H1 (cell line): Measurements from ENCODE around the gene CAMK2B. TPM values are rescaled to one million over a fixed set of nuclear protein-coding genes. Genes with fewer than 3 reads are reported as not detected.

Experiments used
- CTCF ChIA-PET: fragments of 300-600 bp; sonication (Branson Sonifier 250); formaldehyde crosslinking; loops from one replicate; lab custom pipeline; 2021; ENCODE audit not compliant: partially characterized antibody; lab: Charles Lee
- POLR2A ChIA-PET: fragments of 300-600 bp; sonication (Branson Sonifier 250); formaldehyde crosslinking; loops from one replicate; lab custom pipeline; 2021; ENCODE audit warnings: inconsistent platforms; ENCODE audit not compliant: partially characterized antibody; lab: Charles Lee
- DNase-seq, 2 experiments: peaks; one replicate each; pipeline versions ENCODE4 v3.0.0 to v3.0.0-alpha.2; 2010 to 2022; ENCODE audit warnings: low spot score in 2 of 2, low read depth in 1 of 2, mixed read lengths in 1 of 2
- FAIRE-seq: peaks from 2 replicates; lab custom pipeline; 2011; peaks lifted over from hg19 to GRCh38; lab: Jason Lieb, UNC
- H2AFZ ChIP-seq: 2 replicates; pipeline ENCODE4 v1.8.1; 2012; ENCODE audit warnings: low read length, inconsistent platforms
- H2AK5ac ChIP-seq: 2 replicates; pipeline ENCODE4 v1.6.1; 2013; ENCODE audit warnings: low read depth, low read length
- H2BK120ac ChIP-seq: replicated peaks from 2 replicates; pipeline ENCODE3; 2013; ENCODE audit warnings: low read depth, low read length, inconsistent platforms
- H2BK12ac ChIP-seq: 2 replicates; pipeline ENCODE4 v1.6.1; 2013; ENCODE audit warnings: low read depth, low read length
- H2BK15ac ChIP-seq: 2 replicates; pipeline ENCODE4 v1.6.1; 2013; ENCODE audit warnings: low read length
- H2BK20ac ChIP-seq: 2 replicates; pipeline ENCODE4 v1.6.1; 2013; ENCODE audit warnings: low read length
- H2BK5ac ChIP-seq: 2 replicates; pipeline ENCODE4 v1.6.1; 2013; ENCODE audit warnings: low read depth, low read length
- H3K14ac ChIP-seq: 2 replicates; pipeline ENCODE4 v1.6.1; 2013; ENCODE audit warnings: inconsistent platforms; ENCODE audit not compliant: insufficient read length
- H3K18ac ChIP-seq: 2 replicates; pipeline ENCODE4 v1.6.1; 2013; ENCODE audit warnings: low read length; ENCODE audit errors: extremely low read depth
- H3K23ac ChIP-seq: 2 replicates; pipeline ENCODE4 v1.6.1; 2013; ENCODE audit warnings: inconsistent platforms; ENCODE audit not compliant: insufficient read length
- H3K23me2 ChIP-seq: 2 replicates; pipeline ENCODE4 v1.6.1; 2013; ENCODE audit warnings: low read depth, low read length
- H3K27ac ChIP-seq: 2 replicates; pipeline ENCODE4 v1.6.1; 2011; ENCODE audit warnings: low read depth, low read length, inconsistent platforms
- H3K27me3 ChIP-seq, 4 experiments: replicated peaks in 1 of 4; 1 replicate in 1 of 4; 2 replicates in 3 of 4; pipeline versions ENCODE4 v1.6.1 to v1.8.1; 2011 to 2013; ENCODE audit warnings: low read length in 3 of 4, mild to moderate bottlenecking in 3 of 4, inconsistent platforms in 2 of 4, mixed read lengths in 2 of 4, moderate library complexity in 1 of 4; ENCODE audit not compliant: control insufficient read depth in 3 of 4, insufficient read depth in 3 of 4; ENCODE audit errors: extremely low read depth in 1 of 4
- H3K36me3 ChIP-seq, 4 experiments: 2 replicates each; pipeline versions ENCODE4 v1.6.1 to v1.8.1; 2011 to 2013; ENCODE audit warnings: mild to moderate bottlenecking in 4 of 4, low read length in 3 of 4, moderate library complexity in 2 of 4, control low read depth in 1 of 4, inconsistent platforms in 1 of 4; ENCODE audit not compliant: insufficient read depth in 4 of 4, control insufficient read depth in 2 of 4
- H3K4ac ChIP-seq: replicated peaks from 2 replicates; pipeline ENCODE3; 2013; ENCODE audit warnings: low read length, low read depth, mixed read lengths, inconsistent platforms; ENCODE audit not compliant: insufficient read length
- H3K4me1 ChIP-seq, 4 experiments: replicated peaks in 1 of 4; 1 replicate in 1 of 4; 2 replicates in 3 of 4; pipeline versions ENCODE4 v1.6.1 to v1.8.1; 2011 to 2013; ENCODE audit warnings: low read length in 3 of 4, inconsistent platforms in 2 of 4, mixed read lengths in 1 of 4; ENCODE audit not compliant: insufficient read depth in 4 of 4, control insufficient read depth in 3 of 4
- H3K4me2 ChIP-seq, 2 experiments: 2 replicates each; pipeline versions ENCODE4 v1.6.1 to v1.8.1; 2011 to 2013; ENCODE audit warnings: low read depth in 2 of 2, low read length in 2 of 2, control low read depth in 1 of 2, inconsistent platforms in 1 of 2, mild to moderate bottlenecking in 1 of 2; ENCODE audit not compliant: insufficient read depth in 1 of 2
- H3K4me3 ChIP-seq, 4 experiments: fragments of 200-600, 300-600 bp in 1 of 4; sonication (generic), shearing (Covaris generic), sonication (Bioruptor Twin) in 1 of 4; 2 replicates each; pipeline versions ENCODE4 v1.5.1 to v1.8.1; 2011 to 2016; ENCODE audit warnings: low read length in 4 of 4, low read depth in 3 of 4, control low read depth in 2 of 4, inconsistent platforms in 2 of 4, mild to moderate bottlenecking in 2 of 4, mixed read lengths in 1 of 4, moderate library complexity in 1 of 4; ENCODE audit not compliant: insufficient read depth in 2 of 4; ENCODE audit errors: extremely low read depth in 1 of 4
- H3K56ac ChIP-seq: replicated peaks from 2 replicates; pipeline ENCODE3; 2013; ENCODE audit warnings: low read depth, mild to moderate bottlenecking, mixed read lengths, low read length, inconsistent platforms; ENCODE audit not compliant: insufficient read length
- H3K79me1 ChIP-seq: 2 replicates; pipeline ENCODE4 v1.6.1; 2013; ENCODE audit warnings: low read depth, low read length, control low read depth
- H3K79me2 ChIP-seq, 2 experiments: 2 replicates each; pipeline versions ENCODE4 v1.6.1 to v1.8.1; 2012 to 2013; ENCODE audit warnings: low read length in 2 of 2, mild to moderate bottlenecking in 2 of 2, inconsistent platforms in 1 of 2; ENCODE audit not compliant: insufficient read depth in 2 of 2, control insufficient read depth in 1 of 2
- H3K9ac ChIP-seq, 4 experiments: replicated peaks in 1 of 4; 1 replicate in 1 of 4; 2 replicates in 3 of 4; pipeline versions ENCODE4 v1.6.1 to v1.8.1; 2011 to 2013; ENCODE audit warnings: low read depth in 3 of 4, low read length in 3 of 4, control low read depth in 2 of 4, mild to moderate bottlenecking in 2 of 4, moderate library complexity in 2 of 4, inconsistent platforms in 1 of 4; ENCODE audit errors: extremely low read depth in 1 of 4
- H3K9me3 ChIP-seq, 2 experiments: 2 replicates each; pipeline versions ENCODE4 v1.6.1 to v1.8.1; 2012 to 2013; ENCODE audit warnings: mild to moderate bottlenecking in 2 of 2, moderate library complexity in 2 of 2, control low read depth in 1 of 2, inconsistent platforms in 1 of 2, low read depth in 1 of 2, low read length in 1 of 2, mixed read lengths in 1 of 2; ENCODE audit not compliant: insufficient read depth in 2 of 2
- H4K20me1 ChIP-seq, 2 experiments: replicated peaks in 1 of 2; 2 replicates each; pipeline versions ENCODE3 to v1.8.1; 2011 to 2013; ENCODE audit warnings: inconsistent platforms in 2 of 2, low read length in 2 of 2, mild to moderate bottlenecking in 1 of 2; ENCODE audit not compliant: insufficient read depth in 2 of 2, control insufficient read depth in 1 of 2
- H4K5ac ChIP-seq: 2 replicates; pipeline ENCODE4 v1.6.1; 2013; ENCODE audit warnings: low read length, low read depth, mixed read lengths, inconsistent platforms; ENCODE audit not compliant: insufficient read length
- H4K8ac ChIP-seq: 2 replicates; pipeline ENCODE4 v1.8.0; 2013; ENCODE audit warnings: mild to moderate bottlenecking, moderate library complexity, low read length, inconsistent platforms; ENCODE audit not compliant: insufficient read depth; ENCODE audit errors: extremely low read depth
- H4K91ac ChIP-seq: replicated peaks from 2 replicates; pipeline ENCODE3; 2013; ENCODE audit warnings: low read length, mixed read lengths, inconsistent platforms; ENCODE audit not compliant: insufficient read length
- CTBP2 ChIP-seq: IDR thresholded peaks from 2 replicates; pipeline ENCODE4 v1.7.0; 2011; ENCODE audit warnings: borderline replicate concordance, mild to moderate bottlenecking, moderate library complexity, mixed read lengths, low read length; ENCODE audit not compliant: insufficient read depth, insufficient read length
- EZH2 ChIP-seq: fragments of 200-600 bp; sonication (generic); IDR thresholded peaks from 2 replicates; pipeline ENCODE4 v1.7.1; 2012; ENCODE audit warnings: low read depth, mild to moderate bottlenecking, moderate library complexity, low read length, inconsistent platforms; ENCODE audit not compliant: severe bottlenecking
- GTF2F1 ChIP-seq: IDR thresholded peaks from 2 replicates; pipeline ENCODE4 v1.6.1; 2012; ENCODE audit warnings: low read depth, low read length, improper control_type of control experiment, borderline replicate concordance
- MAFK ChIP-seq: IDR thresholded peaks from 2 replicates; pipeline ENCODE4 v1.6.1; 2012; ENCODE audit warnings: low read depth, mild to moderate bottlenecking, improper control_type of control experiment, low read length
- PHF8 ChIP-seq: fragments of 200-600 bp; sonication (generic); conservative IDR thresholded peaks from 2 replicates; pipeline ENCODE4 v1.7.1; 2012; ENCODE audit warnings: low read depth, mild to moderate bottlenecking, inconsistent platforms, low read length, moderate library complexity
- RBBP5 ChIP-seq: IDR thresholded peaks from 2 replicates; pipeline ENCODE4 v1.7.1; 2012; ENCODE audit warnings: low read depth, mild to moderate bottlenecking, inconsistent platforms, low read length, moderate library complexity, borderline replicate concordance
- SUZ12 ChIP-seq: fragments of 200-600 bp; sonication (generic); IDR thresholded peaks from 2 replicates; pipeline ENCODE4 v1.6.1; 2012; ENCODE audit warnings: mild to moderate bottlenecking, inconsistent platforms, low read length, moderate library complexity, mixed read lengths
- TAF7 ChIP-seq: optimal IDR thresholded peaks from 2 replicates; pipeline ENCODE3; 2011; ENCODE audit warnings: low read depth, mild to moderate bottlenecking, inconsistent platforms, low read length, moderate library complexity, borderline replicate concordance
- YY1 ChIP-seq: IDR thresholded peaks from 2 replicates; pipeline ENCODE4 v1.6.1; 2011; ENCODE audit warnings: low read depth, mild to moderate bottlenecking, low read length
- ZNF274 ChIP-seq: IDR thresholded peaks from 2 replicates; pipeline ENCODE4 v1.7.0; 2012; ENCODE audit warnings: low read length, borderline replicate concordance; ENCODE audit errors: extremely low read depth
- WGBS, 2 experiments: shearing (Covaris generic) in 1 of 2; methylation state at CpG; one replicate each; pipeline versions ENCODE4 v1.1.6 to v1.1.7; 2013 to 2015; ENCODE audit warnings: low lambda C conversion rate in 2 of 2, mixed read lengths in 2 of 2, inconsistent platforms in 1 of 2, low coverage in 1 of 2, missing lambda C conversion rate in 1 of 2; ENCODE audit not compliant: insufficient replicate concordance in 2 of 2, insufficient coverage in 1 of 2, insufficient read length in 1 of 2; ENCODE audit errors: extremely low coverage in 1 of 2, missing lambda C conversion rate in 1 of 2; 5-methylcytosine and 5-hydroxymethylcytosine counted together
- polyA plus RNA-seq, 7 experiments: library from polyadenylated mRNA; depleted of rRNA in 3 of 7; stranded (reverse) in 5 of 7; unstranded in 2 of 7; fragments of >200 nt in 5 of 7; fragments of 200-250 nt in 2 of 7; gene quantifications; 1 replicate in 5 of 7; 2 replicates in 1 of 7; 4 replicates in 1 of 7; pipeline versions ENCODE4 v1.2.1 to v1.2.3, GENCODE V29; 2011 to 2013; ENCODE audit warnings: missing spikeins in 2 of 7, mixed read lengths in 2 of 7
- total RNA-seq: library from RNA; stranded (reverse); fragmentation: NEBNext Ultra II Directional; extraction: Animal tissue kit (Norgen Biotek cat#: 25700); gene quantifications from 2 replicates; pipeline ENCODE4 v1.2.1, GENCODE V29; 2021
- TF ChIP-seq, protein P1 (sequence below): IDR thresholded peaks from 2 replicates; pipeline ENCODE4 v1.6.1; 2011; ENCODE audit warnings: low read depth, mild to moderate bottlenecking, low read length; ENCODE audit not compliant: insufficient read depth

CAMK2B gene
- total and polyA plus RNA-seq, 2 of the 8 experiments (the other 6 are each of a cell fraction or from before 2014, with no cell fraction given), result 0.05 to 0.15 TPM

DNA sequence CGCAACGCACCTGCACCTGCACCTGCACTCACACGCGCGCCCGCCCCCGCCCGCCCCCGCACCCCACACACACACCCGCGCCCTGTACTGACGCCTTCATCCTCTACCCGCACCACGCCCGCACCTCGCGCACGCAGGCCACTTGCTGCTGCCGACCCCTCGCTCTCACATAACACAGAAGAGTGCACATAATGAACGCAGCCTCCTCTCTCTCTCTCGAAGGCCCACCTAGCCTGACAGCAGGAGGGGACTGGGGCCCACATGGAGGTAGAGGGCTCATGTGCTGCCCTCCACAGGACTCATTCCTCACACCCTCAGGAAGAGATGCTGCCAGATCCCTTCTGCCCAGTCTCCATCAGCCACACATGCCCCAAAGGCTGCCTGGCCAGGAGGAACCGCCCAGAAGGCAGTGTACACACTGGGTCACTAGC is 432 bp upstream of the CAMK2B start:
- H2AFZ ChIP-seq, result no peak overlapping the region
- TF ChIP-seq, protein P1, sequence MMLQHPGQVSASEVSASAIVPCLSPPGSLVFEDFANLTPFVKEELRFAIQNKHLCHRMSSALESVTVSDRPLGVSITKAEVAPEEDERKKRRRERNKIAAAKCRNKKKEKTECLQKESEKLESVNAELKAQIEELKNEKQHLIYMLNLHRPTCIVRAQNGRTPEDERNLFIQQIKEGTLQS, result no peak
- no peak for TF ChIP-seq ZNF274
- peak; percentile 44 for TF ChIP-seq SUZ12
- no peak for TF ChIP-seq EZH2
- TF ChIP-seq YY1, result no peak
- no peak for TF ChIP-seq TAF7
- no peak for TF ChIP-seq GTF2F1
- TF ChIP-seq CTBP2, result no peak
- TF ChIP-seq RBBP5, result no peak
- no peak for TF ChIP-seq PHF8
- no peak for TF ChIP-seq MAFK

More for the DNA sequence above, 432 bp upstream of the CAMK2B start:
- H2AK5ac ChIP-seq, result no peak overlapping the region
- H3K56ac ChIP-seq, result no peak overlapping the region
- H4K20me1 ChIP-seq, result no peaks in the 10 kb centered on the region
- H3K9me3 ChIP-seq, result no peaks in the 10 kb centered on the region
- H3K18ac ChIP-seq, result no peak overlapping the region
- H3K79me2 ChIP-seq, result no peaks in the 10 kb centered on the region
- H2BK5ac ChIP-seq, result no peak overlapping the region
- no peaks in the 10 kb centered on the region for H3K79me1 ChIP-seq
- peak overlapping the region in 2 of 4 experiments; percentile 32 to 42; a peak in 4 of 8 replicates for H3K4me3 ChIP-seq
- no peak overlapping the region for H2BK12ac ChIP-seq
- DNase-seq, result peak in 1 of 2 experiments; percentile 64
- peak overlapping the region; percentile 66 to 78 for H3K4me2 ChIP-seq
- ChIA-PET CTCF (no interaction called here), POLR2A (no interaction called here)
- no peak overlapping the region for H4K5ac ChIP-seq
- H3K23me2 ChIP-seq, result peaks cover 3% of the 10 kb centered on the region; the same call in 1 of the 2 replicates
- H3K27me3 ChIP-seq, result peaks cover 37 to 52% (median 46%) of the 10 kb centered on the region in 4 experiments
- H2BK15ac ChIP-seq, result no peak overlapping the region
- H4K91ac ChIP-seq, result no peak overlapping the region
- no peak overlapping the region for H3K4ac ChIP-seq
- H4K8ac ChIP-seq, result no peak overlapping the region
- H3K9ac ChIP-seq, result no peak overlapping the region
- H2BK120ac ChIP-seq, result no peak overlapping the region
- WGBS, 2 experiments, result 21% methylated on average over 5 of the region's 23 CpGs; no CpG with 5 or more reads in 1 of the 2 experiments
- no peak for FAIRE-seq
- H3K4me1 ChIP-seq, result peaks cover 0 to 14% (median 7%) of the 10 kb centered on the region in 4 experiments; a peak in 5 of 7 replicates
- H3K36me3 ChIP-seq, result no peaks in the 10 kb centered on the region; a peak in 1 of 8 replicates
- no peak overlapping the region for H3K27ac ChIP-seq
- no peak overlapping the region for H3K14ac ChIP-seq
- no peak overlapping the region for H3K23ac ChIP-seq
- H2BK20ac ChIP-seq, result no peak overlapping the region
